NCI-H446 treated with DMSO at 0.1 percent for 48 hours (cell line): ENCODE data around the gene COG5.
A peak's percentile ranks its signal among the peaks of the same experiment; 100 is the strongest.

Experiments
- DNase-seq: peaks from one replicate; lab custom pipeline; 2025; lab: John Stamatoyannopoulos, UW

COG5 gene

DNA sequence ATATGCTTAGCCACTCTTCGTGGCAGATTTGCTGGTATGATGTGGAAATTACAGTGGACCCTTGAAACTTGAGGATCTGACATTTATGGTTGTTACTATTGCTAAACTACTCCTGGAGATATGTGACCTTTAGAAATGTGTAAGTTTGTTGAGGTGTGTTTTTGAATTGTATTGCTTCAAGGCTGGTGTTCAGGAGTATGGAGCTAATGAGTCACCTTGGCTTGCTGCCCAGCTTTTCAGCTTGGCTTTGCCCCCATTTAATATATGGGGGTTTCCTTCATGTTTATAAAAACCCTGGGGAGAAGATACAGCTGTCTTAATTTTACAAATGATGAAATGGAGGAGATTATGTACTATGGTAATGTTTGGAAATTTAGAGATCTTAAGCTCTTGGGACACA lies 383.3 kb downstream of the COG5 start:
- peak; percentile 29 for DNase-seq

- no peak for DNase-seq
Measured at GRCh38 chr7:107179326-107180164, 384.2 kb downstream of the COG5 start.

DNA sequence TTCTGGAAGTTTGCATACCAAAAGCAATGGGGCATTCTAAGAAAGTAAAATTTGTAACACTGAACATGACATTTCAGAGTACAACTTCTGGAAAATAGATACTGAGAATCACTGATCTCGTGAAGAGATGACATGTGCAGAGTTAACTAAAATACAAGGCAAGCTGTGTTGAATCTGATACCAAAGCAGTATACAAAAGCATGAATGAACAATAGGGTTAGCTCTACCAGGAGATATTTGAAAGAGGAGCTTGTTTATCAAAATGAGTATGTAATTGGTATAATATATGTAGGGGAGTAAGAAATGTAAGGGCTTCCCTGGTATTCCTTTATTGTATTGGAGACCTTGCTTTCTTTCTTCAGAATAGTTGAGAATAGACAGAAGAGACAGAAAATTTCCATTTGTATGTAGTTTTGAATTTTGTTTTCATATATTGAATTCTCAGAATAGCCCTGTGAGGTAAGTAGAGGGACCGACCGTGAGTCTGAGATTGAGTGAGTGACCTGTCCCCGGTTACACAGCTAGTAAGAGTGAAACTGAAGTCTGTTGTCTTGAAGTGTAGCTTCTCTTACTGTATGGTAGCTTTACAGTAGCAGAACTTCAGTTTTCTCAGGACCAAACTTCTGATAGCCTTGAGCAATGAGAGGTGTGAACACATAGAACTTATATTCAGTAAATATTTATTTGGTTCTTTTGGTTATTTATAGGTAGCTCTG lies 389.9 kb downstream of the COG5 start:
- no peak for DNase-seq

GRCh38 chr7:107173191-107173590 lies 390.5 kb downstream of the COG5 start:
- DNase-seq, result no peak

GRCh38 chr7:107172276-107173032 lies 391.3 kb downstream of the COG5 start:
- no peak for DNase-seq

- no peak for DNase-seq
Measured at GRCh38 chr7:107171496-107171895, 392.2 kb downstream of the COG5 start.

DNA sequence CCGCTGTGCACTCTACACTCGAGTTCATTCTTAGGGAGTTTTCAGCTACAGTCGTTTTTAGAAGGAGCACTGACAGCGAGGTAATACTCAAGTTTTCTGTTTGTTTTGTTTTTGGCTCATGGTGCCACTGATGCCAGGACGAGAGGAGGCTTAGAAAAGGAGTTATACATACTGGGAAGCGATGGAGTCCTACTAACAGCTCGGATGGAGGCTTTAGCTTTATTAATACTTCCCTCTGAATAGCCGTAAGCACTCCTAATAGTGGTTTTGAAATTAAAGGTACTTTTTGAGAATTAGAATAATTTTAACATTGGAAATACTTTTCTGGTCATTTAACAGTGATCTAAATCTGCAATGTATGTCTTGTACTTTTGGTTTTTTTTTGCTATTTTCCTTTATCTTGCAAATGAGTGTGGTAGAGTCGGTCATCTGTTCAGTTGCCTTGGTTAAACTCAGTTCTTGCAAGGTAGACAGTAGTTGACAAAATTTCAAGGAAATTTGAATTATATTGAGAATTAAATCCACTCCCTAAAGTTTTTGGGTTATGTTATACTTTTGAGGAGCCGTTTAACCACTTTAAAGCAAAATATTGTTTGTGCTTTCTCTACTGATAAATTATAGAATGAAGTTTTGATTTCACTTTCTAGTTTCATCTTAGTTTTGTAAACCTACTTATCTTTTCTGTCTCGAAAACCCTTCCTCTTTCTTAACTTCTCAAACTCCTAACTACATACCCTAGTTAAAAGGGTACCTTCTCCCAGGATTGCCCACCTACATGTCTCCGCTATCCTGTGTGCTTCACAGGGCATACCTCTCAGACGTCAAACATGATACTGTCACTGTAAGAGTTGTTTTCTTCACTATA lies 393.4 kb downstream of the COG5 start:
- no peak for DNase-seq

DNA sequence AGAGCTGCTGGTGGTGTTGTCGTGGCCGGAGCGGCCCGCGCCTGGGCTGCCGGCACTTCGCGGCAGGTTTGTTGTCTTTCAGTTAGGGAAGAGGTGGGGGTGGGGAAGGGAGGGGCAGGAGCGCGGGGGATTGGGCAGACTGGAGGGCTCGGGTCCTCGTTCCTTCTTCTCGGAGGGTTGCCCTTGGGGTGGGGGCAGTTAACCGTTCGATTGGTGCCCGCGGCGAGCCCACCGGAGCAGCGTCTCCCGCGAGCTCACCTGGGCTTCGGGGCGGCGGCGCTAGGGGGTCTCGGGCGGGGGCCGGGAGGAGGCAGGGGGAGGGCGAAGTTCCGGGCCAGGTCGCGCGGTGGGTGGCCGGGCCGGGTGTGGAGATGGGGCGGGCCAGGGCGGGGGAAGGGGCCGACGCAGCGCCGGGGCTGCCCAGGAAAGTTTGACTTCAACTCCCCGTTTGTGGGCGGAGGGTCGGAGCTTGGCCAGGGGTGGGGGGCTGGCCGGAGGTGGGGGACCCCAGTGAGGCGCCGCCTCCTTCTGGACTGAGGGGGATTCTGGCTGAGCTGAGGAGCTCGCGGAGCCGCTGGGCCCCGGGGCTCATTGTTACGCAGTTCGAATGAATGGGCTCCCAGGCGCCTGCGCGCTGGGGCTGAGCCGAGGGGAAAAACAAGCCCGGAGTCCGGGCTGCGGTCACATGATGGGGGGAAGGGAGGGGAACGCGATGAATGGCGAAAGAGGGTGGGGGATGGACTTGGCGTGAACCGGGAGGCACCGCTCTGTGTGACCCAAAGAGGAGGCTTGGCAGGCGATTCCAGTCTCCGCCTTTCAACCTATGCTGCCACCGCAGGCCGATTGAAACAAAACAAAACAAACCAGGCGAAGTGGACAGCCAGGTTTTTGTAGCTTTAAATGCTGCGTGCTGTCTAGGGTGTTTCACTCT lies 394.3 kb downstream of the COG5 start:
- DNase-seq, result peak; percentile 74

DNA sequence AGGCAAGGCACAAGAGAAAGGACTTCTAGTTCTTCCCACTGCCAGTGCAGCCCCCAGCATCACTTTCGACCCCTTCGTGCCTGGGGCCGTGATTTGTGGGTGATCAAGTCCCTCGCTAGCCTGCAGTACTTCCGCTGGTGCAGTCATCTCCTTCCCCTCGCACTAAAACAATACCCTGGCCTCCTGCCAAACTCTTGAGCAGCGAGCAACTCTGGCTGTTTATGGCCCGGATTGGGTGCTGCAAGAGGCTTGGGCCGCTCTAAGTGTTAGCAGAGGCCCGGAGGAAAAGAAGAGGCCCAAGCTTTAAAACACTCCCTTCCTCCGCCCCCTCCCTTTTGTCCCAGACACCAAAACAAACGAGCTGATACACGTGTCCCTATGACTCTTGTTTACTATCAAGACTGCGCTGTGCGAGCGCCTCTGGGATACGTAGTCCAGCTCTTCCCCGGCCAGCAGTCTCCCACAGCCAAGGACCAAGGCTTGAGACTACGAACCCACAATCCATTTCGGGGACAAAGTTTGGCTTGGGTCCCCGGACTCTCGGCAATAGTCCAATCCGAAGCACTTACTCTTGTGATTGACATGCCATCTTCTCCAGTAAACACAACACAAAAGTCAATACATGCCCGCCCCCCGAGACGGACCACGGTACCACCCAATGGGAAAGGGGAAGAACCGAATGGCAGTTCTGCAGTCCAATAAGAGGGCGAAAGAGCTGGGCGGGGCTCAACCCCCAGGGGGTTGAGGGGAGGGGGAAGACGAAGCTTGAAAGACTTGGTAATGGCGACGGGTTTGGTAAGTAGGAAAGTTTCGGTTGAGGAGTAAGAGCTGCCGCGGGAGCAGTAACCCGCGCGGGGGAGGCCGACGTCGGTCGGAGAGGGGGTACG lies 395.2 kb downstream of the COG5 start, which contains the start of gene HBP1:
Gene HBP1, plus strand, starts transcription at position 771 of the 887 bp plus-strand sequence. CDS start 10,891 bp downstream, outside the sequence.
- peak; percentile 99 for DNase-seq

- DNase-seq, result peak; percentile 30
Measured at GRCh38 chr7:107167483-107168232, 396.1 kb downstream of the COG5 start.

GRCh38 chr7:107166736-107167426 lies 396.8 kb downstream of the COG5 start:
- DNase-seq, result no peak

GRCh38 chr7:107165341-107165740 lies 398.4 kb downstream of the COG5 start:
- no peak for DNase-seq

DNA sequence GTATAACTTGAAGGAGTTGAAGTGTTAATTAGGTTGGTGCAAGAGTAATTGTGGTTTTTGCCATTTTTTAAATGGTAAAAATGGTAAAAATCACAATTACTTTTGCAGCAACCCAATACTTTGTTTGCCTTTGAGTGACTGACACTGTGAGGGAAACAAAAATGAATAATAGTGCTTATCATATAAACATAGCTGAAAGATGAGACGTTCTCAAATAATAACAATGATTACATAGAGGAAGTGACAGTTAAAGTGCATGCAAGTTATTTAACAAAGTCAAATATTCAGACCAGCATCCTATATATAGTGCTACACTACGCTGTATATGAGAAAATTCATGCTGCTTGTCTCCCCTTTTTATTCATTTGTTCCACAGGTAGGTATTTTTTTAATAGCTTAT lies 399.6 kb downstream of the COG5 start:
- DNase-seq, result no peak

GRCh38 chr7:107162475-107162874 lies 401.2 kb downstream of the COG5 start:
- no peak for DNase-seq

DNA sequence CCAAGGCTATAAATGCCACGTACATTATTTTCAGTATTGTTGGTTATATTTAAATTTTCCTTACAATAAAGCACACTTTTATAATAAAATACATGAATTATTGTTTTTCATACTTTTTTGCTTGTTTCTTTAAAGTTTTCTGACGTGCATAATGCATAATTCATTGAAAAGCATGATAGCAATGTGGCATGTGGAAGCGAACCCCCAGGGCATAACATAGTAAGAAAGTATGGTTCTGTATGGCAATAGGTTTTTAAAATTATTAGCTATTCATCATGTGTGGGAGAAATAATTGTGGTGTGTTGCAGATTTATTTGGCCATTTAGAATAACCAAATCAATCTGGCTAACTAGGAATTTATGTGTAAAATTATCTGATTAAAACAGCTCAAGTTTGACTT lies 402.3 kb downstream of the COG5 start:
- DNase-seq, result no peak

DNA sequence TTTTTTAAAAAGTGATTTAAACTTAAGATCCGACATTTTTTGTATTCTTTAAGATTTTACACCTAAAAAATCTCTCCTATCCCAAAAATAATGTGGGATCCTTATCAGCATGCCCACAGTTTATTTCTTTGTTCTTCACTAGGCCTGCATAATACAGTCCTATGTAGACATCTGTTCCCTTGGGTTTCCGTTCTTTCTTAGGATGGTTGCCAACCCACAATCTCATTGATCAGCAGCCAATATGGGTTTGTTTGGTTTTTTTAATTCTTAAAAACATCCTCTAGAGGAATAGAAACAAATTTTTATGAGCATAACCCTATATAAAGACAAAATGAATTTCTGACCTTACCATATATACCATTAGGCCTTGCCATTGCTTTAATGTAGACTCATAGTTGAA lies 403.3 kb downstream of the COG5 start:
- no peak for DNase-seq

- DNase-seq, result no peak
Measured at GRCh38 chr7:107158028-107158427, 405.7 kb downstream of the COG5 start.

DNA sequence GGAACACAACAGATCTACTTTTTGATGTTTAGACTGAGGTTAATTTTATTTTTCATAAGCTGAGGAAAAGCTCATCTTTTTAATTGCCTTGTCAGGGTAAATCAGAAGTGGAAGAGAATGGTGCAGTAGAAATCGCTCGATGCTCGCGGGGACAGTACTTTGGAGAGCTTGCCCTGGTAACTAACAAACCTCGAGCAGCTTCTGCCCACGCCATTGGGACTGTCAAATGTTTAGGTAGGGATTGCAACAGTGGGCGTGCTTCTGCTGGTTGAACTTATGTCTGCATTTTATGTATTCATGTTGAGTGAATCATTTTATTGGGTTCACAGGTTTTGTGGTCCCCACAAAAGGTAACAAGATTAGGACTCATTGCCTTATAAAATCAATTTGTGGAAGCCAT lies 406.6 kb downstream of the COG5 start:
- DNase-seq, result no peak
